Trophoblast cell (in vitro differentiated cells and primary cell): ENCODE data around the gene UBAC2.

Experiments used
- DNase-seq, 2 donors: peaks; one replicate each; pipeline ENCODE4 v3.0.0-alpha.2; 2016
- H2AFZ ChIP-seq: 2 replicates; pipeline ENCODE4 v1.6.1; 2013; ENCODE audit warnings: low read length, moderate library complexity, mild to moderate bottlenecking; ENCODE audit not compliant: insufficient read depth, poor library complexity
- H2AK5ac ChIP-seq: 2 replicates; pipeline ENCODE4 v1.6.1; 2013; ENCODE audit warnings: mild to moderate bottlenecking, low read length
- H2BK120ac ChIP-seq: 2 replicates; pipeline ENCODE4 v1.6.1; 2013; ENCODE audit warnings: low read length, mild to moderate bottlenecking, moderate library complexity; ENCODE audit not compliant: insufficient read depth, poor library complexity
- H2BK12ac ChIP-seq: 2 replicates; pipeline ENCODE4 v1.6.1; 2013; ENCODE audit warnings: mild to moderate bottlenecking, low read length, moderate library complexity
- H2BK5ac ChIP-seq: 2 replicates; pipeline ENCODE4 v1.6.1; 2013; ENCODE audit warnings: low read length, low read depth, moderate library complexity, mild to moderate bottlenecking; ENCODE audit not compliant: poor library complexity
- H3K14ac ChIP-seq: 2 replicates; pipeline ENCODE4 v1.6.1; 2013; ENCODE audit warnings: mild to moderate bottlenecking, low read length
- H3K18ac ChIP-seq: 2 replicates; pipeline ENCODE4 v1.6.1; 2013; ENCODE audit warnings: mild to moderate bottlenecking, low read length
- H3K23ac ChIP-seq: 2 replicates; pipeline ENCODE4 v1.6.1; 2013; ENCODE audit warnings: low read length
- H3K27ac ChIP-seq: 2 replicates; pipeline ENCODE4 v1.5.1; 2013; ENCODE audit warnings: low read depth, mild to moderate bottlenecking, inconsistent platforms, low read length, moderate library complexity
- H3K27me3 ChIP-seq: 2 replicates; pipeline ENCODE4 v1.6.1; 2013; ENCODE audit warnings: inconsistent platforms, mild to moderate bottlenecking, low read length, moderate library complexity; ENCODE audit not compliant: insufficient read depth
- H3K36me3 ChIP-seq, 2 experiments: 1 replicate in 1 of 2; 2 replicates in 1 of 2; pipeline ENCODE4 v1.6.1; 2013; ENCODE audit warnings: low read length in 2 of 2, mild to moderate bottlenecking in 2 of 2, moderate library complexity in 1 of 2; ENCODE audit not compliant: insufficient read depth in 2 of 2, control insufficient read depth in 1 of 2
- H3K4ac ChIP-seq: 2 replicates; pipeline ENCODE4 v1.6.1; 2013; ENCODE audit warnings: low read depth, mild to moderate bottlenecking, low read length, moderate library complexity
- H3K4me1 ChIP-seq, 2 experiments: 1 replicate in 1 of 2; 2 replicates in 1 of 2; pipeline ENCODE4 v1.6.1; 2013; ENCODE audit warnings: low read length in 2 of 2, mild to moderate bottlenecking in 2 of 2, moderate library complexity in 1 of 2; ENCODE audit not compliant: insufficient read depth in 2 of 2, control insufficient read depth in 1 of 2
- H3K4me2 ChIP-seq: 2 replicates; pipeline ENCODE4 v1.6.1; 2013; ENCODE audit warnings: inconsistent platforms, mild to moderate bottlenecking, low read length, moderate library complexity
- H3K4me3 ChIP-seq: 2 replicates; pipeline ENCODE4 v1.5.1; 2013; ENCODE audit warnings: mild to moderate bottlenecking, low read depth, low read length, inconsistent platforms
- H3K79me1 ChIP-seq: one replicate; pipeline ENCODE4 v1.6.1; 2013; ENCODE audit warnings: low read length
- H3K79me2 ChIP-seq: 2 replicates; pipeline ENCODE4 v1.6.1; 2013; ENCODE audit warnings: low read length, mild to moderate bottlenecking; ENCODE audit not compliant: control insufficient read depth, insufficient read depth, poor library complexity
- H3K9ac ChIP-seq: 2 replicates; pipeline ENCODE4 v1.6.1; 2013; ENCODE audit warnings: mild to moderate bottlenecking, low read length
- H3K9me3 ChIP-seq: 2 replicates; pipeline ENCODE4 v1.6.1; 2013; ENCODE audit warnings: low read depth, mild to moderate bottlenecking, control low read depth, inconsistent platforms, low read length; ENCODE audit not compliant: insufficient read depth
- H4K12ac ChIP-seq: 2 replicates; pipeline ENCODE4 v1.6.1; 2013; ENCODE audit warnings: low read depth, mild to moderate bottlenecking, low read length, moderate library complexity
- H4K8ac ChIP-seq: 2 replicates; pipeline ENCODE4 v1.6.1; 2013; ENCODE audit warnings: low read depth, mild to moderate bottlenecking, low read length, moderate library complexity
- H4K91ac ChIP-seq: one replicate; pipeline ENCODE4 v1.6.1; 2013; ENCODE audit warnings: low read depth, mild to moderate bottlenecking, low read length, moderate library complexity
- WGBS: extraction: QIAGEN DNeasy Blood & Tissue Kit; methylation state at CpG from one replicate; pipeline ENCODE4 v1.1.7; 2013; ENCODE audit warnings: missing lambda C conversion rate; ENCODE audit not compliant: insufficient read length, insufficient coverage; ENCODE audit errors: extremely low coverage; 5-methylcytosine and 5-hydroxymethylcytosine counted together

UBAC2 gene

GRCh38 chr13:99345345-99345744 lies 144.7 kb downstream of the UBAC2 start:
- Histone ChIP-seq H3K9me3 (peaks cover 3% of the 10 kb centered on the region), H3K79me1 (no peaks in the 10 kb centered on the region), H3K4me3 (no peak overlapping the region), H3K4me2 (no peak overlapping the region), H2AK5ac (no peak overlapping the region), H4K12ac (no peak overlapping the region), H3K9ac (no peak overlapping the region), H2BK12ac (no peak overlapping the region), H4K8ac (no peak overlapping the region), H3K4ac (no peak overlapping the region), H2BK5ac (no peak overlapping the region), H3K23ac (no peak overlapping the region), H3K27me3 (no peaks in the 10 kb centered on the region), H3K18ac (no peak overlapping the region), H3K14ac (no peak overlapping the region), H3K4me1 (no peaks in the 10 kb centered on the region), H4K91ac (no peak overlapping the region), H2BK120ac (no peak overlapping the region), H2AFZ (no peak overlapping the region), H3K27ac (no peak overlapping the region), H3K36me3 (peaks cover 28 to 38% of the 10 kb centered on the region in 2 experiments), H3K79me2 (no peaks in the 10 kb centered on the region)
- no peak for DNase-seq
- WGBS: no CpG with 5 or more reads among the region's 5 CpGs

- H4K91ac ChIP-seq: no peak overlapping the region
- H4K12ac ChIP-seq: no peak overlapping the region
- H3K79me1 ChIP-seq: no peaks in the 10 kb centered on the region
- H3K9me3 ChIP-seq: peaks cover 3% of the 10 kb centered on the region
- H2AK5ac ChIP-seq: no peak overlapping the region
- H4K8ac ChIP-seq: no peak overlapping the region
- no peak overlapping the region for H3K23ac ChIP-seq
- H3K27ac ChIP-seq: no peak overlapping the region
- H3K4me3 ChIP-seq: no peak overlapping the region
- no peak overlapping the region for H3K18ac ChIP-seq
- peaks cover 25 to 36% of the 10 kb centered on the region in 2 experiments for H3K36me3 ChIP-seq
- no peaks in the 10 kb centered on the region for H3K79me2 ChIP-seq
- no peak overlapping the region for H3K4ac ChIP-seq
- no peak overlapping the region for H3K9ac ChIP-seq
- H2BK5ac ChIP-seq: no peak overlapping the region
- no peak overlapping the region for H2AFZ ChIP-seq
- no peaks in the 10 kb centered on the region for H3K27me3 ChIP-seq
- no peak overlapping the region for H2BK12ac ChIP-seq
- H3K14ac ChIP-seq: no peak overlapping the region
- H2BK120ac ChIP-seq: no peak overlapping the region
- no peak overlapping the region for H3K4me2 ChIP-seq
- no peaks in the 10 kb centered on the region for H3K4me1 ChIP-seq
- no CpG with 5 or more reads among the region's 11 CpGs for WGBS
- DNase-seq: no peak
Measured at GRCh38 chr13:99346335-99347042, 145.8 kb downstream of the UBAC2 start.

- no peak overlapping the region for H3K27ac ChIP-seq
- no peak overlapping the region for H4K12ac ChIP-seq
- H2BK120ac ChIP-seq: no peak overlapping the region
- no peak overlapping the region for H2BK12ac ChIP-seq
- no peak overlapping the region for H3K4ac ChIP-seq
- H3K4me2 ChIP-seq: no peak overlapping the region
- H3K18ac ChIP-seq: no peak overlapping the region
- H3K79me1 ChIP-seq: no peaks in the 10 kb centered on the region
- no peak overlapping the region for H4K8ac ChIP-seq
- H3K23ac ChIP-seq: no peak overlapping the region
- no peaks in the 10 kb centered on the region for H3K79me2 ChIP-seq
- H3K9ac ChIP-seq: no peak overlapping the region
- peaks cover 22 to 32% of the 10 kb centered on the region in 2 experiments for H3K36me3 ChIP-seq
- peaks cover 3% of the 10 kb centered on the region for H3K9me3 ChIP-seq
- no peak overlapping the region for H3K4me3 ChIP-seq
- no peak overlapping the region for H2AK5ac ChIP-seq
- H4K91ac ChIP-seq: no peak overlapping the region
- no peak overlapping the region for H3K14ac ChIP-seq
- H2BK5ac ChIP-seq: no peak overlapping the region
- no peak overlapping the region for H2AFZ ChIP-seq
- no peaks in the 10 kb centered on the region for H3K27me3 ChIP-seq
- DNase-seq: no peak
- no CpG with 5 or more reads among the region's 6 CpGs for WGBS
- peaks cover 0 to under 1% of the 10 kb centered on the region in 2 experiments for H3K4me1 ChIP-seq
Measured at GRCh38 chr13:99347335-99347878, 146.8 kb downstream of the UBAC2 start.

GRCh38 chr13:99347911-99348451 lies 147.3 kb downstream of the UBAC2 start:
- Histone ChIP-seq H3K79me2 (no peaks in the 10 kb centered on the region), H2BK120ac (no peak overlapping the region), H3K9me3 (no peaks in the 10 kb centered on the region), H4K8ac (no peak overlapping the region), H3K27ac (no peak overlapping the region), H3K23ac (no peak overlapping the region), H2AK5ac (no peak overlapping the region), H3K4ac (no peak overlapping the region), H3K36me3 (peaks cover 17 to 27% of the 10 kb centered on the region in 2 experiments), H3K9ac (no peak overlapping the region), H2BK12ac (no peak overlapping the region), H3K27me3 (no peaks in the 10 kb centered on the region), H4K91ac (no peak overlapping the region), H3K4me1 (peaks cover 0 to 5% of the 10 kb centered on the region in 2 experiments), H3K4me3 (no peak overlapping the region), H3K14ac (no peak overlapping the region), H4K12ac (no peak overlapping the region), H3K4me2 (no peak overlapping the region), H3K18ac (no peak overlapping the region), H2BK5ac (no peak overlapping the region), H3K79me1 (no peaks in the 10 kb centered on the region), H2AFZ (no peak overlapping the region)
- no CpG with 5 or more reads among the region's 8 CpGs for WGBS
- no peak for DNase-seq
